ENCODE measurements around the gene ZNF669.

The ZNF669 gene

DNA sequence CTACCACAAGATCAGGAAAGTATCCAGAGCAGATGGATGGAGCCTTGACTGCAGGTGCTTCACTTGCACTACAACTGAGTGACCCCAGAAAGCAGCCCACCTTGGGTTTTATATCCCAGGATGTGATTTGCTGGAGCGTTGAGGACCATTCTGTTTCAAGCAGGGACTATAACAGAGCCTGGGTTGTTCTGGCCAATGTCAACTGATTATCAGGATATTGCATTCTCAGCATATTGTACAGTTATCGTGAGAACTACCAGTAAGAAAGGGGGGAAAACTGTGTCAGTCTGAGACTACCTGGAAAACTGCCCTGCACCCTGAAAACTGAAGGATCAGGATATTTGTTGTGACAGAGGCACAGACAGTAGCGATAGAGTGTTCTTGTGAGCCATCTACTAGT is 8.0 kb downstream of the ZNF669 start:
- Mint-ChIP-seq H3K27ac (no peak overlapping the region), H3K9me3 (peaks cover 29% of the 10 kb centered on the region), H3K27me3 (no peaks in the 10 kb centered on the region), H3K36me3 (peaks cover 51% of the 10 kb centered on the region), H3K4me3 (no peak overlapping the region), H3K4me1 (no peaks in the 10 kb centered on the region)
- no peak for ATAC-seq

DNA sequence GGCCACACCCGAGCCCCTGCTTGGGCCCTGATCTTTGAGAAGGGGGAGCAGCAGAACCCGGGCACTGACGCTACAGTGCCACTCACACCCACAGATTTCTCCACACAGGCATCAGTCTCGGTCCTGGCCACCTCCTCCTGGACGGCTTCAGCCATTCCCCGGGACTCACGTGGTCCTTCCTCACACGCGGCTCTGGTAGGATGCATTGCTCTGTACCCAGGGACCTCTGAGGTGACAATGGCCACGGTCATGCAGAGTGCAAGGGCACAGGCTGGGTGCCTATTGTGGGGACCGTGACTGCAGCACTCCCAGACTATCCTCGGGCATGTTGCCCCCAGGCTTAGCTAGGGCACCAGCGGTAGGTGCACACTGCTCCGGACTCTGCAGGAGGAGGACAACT is 13.7 kb downstream of the ZNF669 start:
- Mint-ChIP-seq H3K4me3 (no peak overlapping the region), H3K36me3 (no peaks in the 10 kb centered on the region), H3K4me1 (no peaks in the 10 kb centered on the region), H3K27ac (no peak overlapping the region), H3K27me3 (peaks cover 3% of the 10 kb centered on the region), H3K9me3 (peaks cover 3% of the 10 kb centered on the region)
- no peak for ATAC-seq

DNA sequence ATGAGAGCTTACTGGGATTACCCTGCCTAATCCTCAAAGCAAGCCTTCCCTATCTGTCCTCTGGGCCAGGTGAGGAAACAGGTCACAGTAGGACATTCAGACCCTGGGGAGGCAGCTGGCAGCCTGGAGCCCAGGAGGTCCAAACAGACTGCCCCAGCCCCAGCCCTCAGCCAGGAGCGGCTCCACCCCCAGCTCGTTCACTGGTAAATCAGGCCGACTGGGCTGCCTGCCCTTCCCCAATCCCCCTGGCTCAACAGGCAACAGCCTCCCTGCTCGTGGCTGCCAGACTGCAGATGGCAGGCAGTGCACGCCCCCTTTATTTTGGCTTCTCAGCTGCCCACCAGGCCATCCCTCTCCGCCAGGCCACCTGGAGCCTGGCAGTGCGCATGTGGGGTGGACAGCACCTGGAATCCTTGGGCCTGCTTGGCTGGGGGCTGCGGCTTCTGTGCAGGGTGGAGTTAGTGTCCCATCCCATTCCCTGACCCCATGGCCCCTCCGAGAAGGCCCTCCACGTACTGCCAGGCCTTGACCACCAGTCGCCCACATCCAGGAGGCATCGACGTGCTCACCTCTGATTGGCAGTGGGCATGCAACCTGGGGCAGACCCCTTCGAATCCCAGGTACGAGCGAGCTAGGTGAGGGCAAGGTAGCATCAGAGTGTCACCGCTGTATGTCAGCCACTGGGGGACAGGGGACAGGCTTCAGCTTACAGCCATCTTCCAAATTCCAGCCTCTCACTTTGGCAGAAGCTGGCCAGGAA is 14.4 kb downstream of the ZNF669 start:
- ATAC-seq = no peak

DNA sequence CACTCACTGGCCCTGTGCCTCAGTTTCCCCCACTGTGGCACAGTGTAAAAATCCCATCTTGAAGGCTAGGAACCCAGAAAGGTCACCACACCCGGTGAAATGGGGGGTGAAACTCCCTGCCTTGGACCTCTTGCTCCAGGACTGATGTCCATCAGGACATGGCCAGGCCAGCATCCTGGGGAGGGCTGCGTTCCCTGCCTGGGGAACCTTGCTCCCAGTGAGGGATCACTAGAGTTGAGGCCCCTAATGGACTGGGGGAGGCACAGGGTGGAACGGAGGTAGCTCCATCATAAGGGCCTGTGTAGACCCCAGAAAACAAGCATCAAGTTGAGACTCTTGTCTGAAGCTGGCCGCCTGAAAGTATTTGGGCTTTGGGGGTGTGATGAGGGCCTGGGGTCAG is 15.2 kb downstream of the ZNF669 start:
- Mint-ChIP-seq H3K36me3 (no peaks in the 10 kb centered on the region), H3K4me1 (no peaks in the 10 kb centered on the region), H3K9me3 (peaks cover 4% of the 10 kb centered on the region), H3K27ac (no peak overlapping the region), H3K4me3 (no peak overlapping the region), H3K27me3 (peaks cover 12% of the 10 kb centered on the region)
- ATAC-seq = no peak

More for the DNA sequence above, 14.4 kb downstream of the ZNF669 start:
- Mint-ChIP-seq H3K4me3 (no peak overlapping the region), H3K36me3 (no peaks in the 10 kb centered on the region), H3K27me3 (peaks cover 9% of the 10 kb centered on the region), H3K9me3 (peaks cover 6% of the 10 kb centered on the region), H3K4me1 (no peaks in the 10 kb centered on the region), H3K27ac (no peak overlapping the region)

DNA sequence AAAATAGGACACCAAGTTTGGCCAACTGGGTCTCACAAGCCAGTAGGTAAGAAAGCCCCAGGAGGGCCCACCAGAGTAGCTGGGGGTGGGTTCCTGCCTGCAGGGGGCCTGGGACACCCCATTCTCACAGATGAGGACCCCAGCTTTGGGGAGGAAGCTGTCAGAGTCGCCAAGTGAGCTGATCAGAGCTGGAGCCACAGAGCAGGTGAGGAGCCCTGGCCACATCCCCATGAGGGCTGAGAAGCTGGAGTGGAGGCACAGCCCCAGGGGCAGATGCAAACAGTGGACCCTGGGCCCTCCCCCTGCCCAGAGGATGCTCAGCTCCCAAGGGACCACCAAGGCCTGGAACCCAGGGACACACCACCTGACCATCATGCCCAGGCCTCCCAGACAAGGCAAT is 16.9 kb downstream of the ZNF669 start:
- H3K4me3 Mint-ChIP-seq = no peak overlapping the region
- no peaks in the 10 kb centered on the region for H3K4me1 Mint-ChIP-seq
- no peak for ATAC-seq

DNA sequence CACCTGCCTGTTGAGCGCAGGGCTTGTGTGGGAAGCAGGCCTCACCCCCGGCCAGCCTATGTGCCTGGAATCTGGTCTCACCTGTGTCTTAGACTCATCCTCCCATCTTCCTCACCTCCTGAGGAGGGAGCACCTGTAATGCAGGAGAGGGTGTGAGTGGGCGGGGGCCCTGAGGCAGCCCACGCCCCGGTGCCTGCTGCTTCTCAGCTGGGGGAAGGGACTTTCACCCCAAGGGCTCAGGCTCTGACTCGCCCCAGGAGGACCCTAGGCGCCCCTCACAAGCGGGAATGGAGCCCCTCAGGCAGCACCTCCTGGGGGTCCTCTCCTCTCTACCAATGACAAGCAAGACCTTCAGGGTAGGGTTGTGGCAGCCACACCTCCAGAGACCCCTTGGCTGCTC is 18.8 kb downstream of the ZNF669 start:
- no peak overlapping the region for H3K4me3 Mint-ChIP-seq
- peaks cover 4% of the 10 kb centered on the region for H3K9me3 Mint-ChIP-seq
- H3K27me3 Mint-ChIP-seq = peaks cover 12% of the 10 kb centered on the region
- H3K27ac Mint-ChIP-seq = no peak overlapping the region
- ATAC-seq = no peak
- H3K36me3 Mint-ChIP-seq = no peaks in the 10 kb centered on the region
- H3K4me1 Mint-ChIP-seq = no peaks in the 10 kb centered on the region

More for the DNA sequence above, 16.9 kb downstream of the ZNF669 start:
- Mint-ChIP-seq H3K9me3 (peaks cover 4% of the 10 kb centered on the region), H3K27me3 (peaks cover 12% of the 10 kb centered on the region), H3K36me3 (no peaks in the 10 kb centered on the region), H3K27ac (no peak overlapping the region)

DNA sequence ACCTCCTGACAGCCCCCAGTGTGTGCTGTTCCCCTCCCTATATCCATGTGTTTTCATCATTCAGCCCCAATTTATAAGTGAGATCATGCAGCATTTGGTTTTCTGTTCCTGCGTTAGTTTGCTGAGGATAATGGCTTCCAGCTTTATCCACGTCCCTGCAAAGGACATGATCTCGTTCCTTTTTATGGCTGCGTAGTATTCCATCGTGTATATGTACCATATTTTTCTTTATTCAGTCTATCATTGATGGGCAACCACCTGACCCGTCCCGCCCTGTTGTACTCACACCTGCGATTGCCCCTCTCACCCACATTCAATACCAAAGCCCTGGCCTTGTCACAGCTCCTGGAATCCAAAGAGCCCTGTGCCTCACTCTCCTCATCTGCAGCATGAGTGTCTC is 19.4 kb downstream of the ZNF669 start:
- ATAC-seq = no peak
- Mint-ChIP-seq H3K9me3 (peaks cover 4% of the 10 kb centered on the region), H3K27me3 (peaks cover 12% of the 10 kb centered on the region), H3K4me3 (no peak overlapping the region), H3K36me3 (no peaks in the 10 kb centered on the region), H3K27ac (no peak overlapping the region), H3K4me1 (no peaks in the 10 kb centered on the region)

DNA sequence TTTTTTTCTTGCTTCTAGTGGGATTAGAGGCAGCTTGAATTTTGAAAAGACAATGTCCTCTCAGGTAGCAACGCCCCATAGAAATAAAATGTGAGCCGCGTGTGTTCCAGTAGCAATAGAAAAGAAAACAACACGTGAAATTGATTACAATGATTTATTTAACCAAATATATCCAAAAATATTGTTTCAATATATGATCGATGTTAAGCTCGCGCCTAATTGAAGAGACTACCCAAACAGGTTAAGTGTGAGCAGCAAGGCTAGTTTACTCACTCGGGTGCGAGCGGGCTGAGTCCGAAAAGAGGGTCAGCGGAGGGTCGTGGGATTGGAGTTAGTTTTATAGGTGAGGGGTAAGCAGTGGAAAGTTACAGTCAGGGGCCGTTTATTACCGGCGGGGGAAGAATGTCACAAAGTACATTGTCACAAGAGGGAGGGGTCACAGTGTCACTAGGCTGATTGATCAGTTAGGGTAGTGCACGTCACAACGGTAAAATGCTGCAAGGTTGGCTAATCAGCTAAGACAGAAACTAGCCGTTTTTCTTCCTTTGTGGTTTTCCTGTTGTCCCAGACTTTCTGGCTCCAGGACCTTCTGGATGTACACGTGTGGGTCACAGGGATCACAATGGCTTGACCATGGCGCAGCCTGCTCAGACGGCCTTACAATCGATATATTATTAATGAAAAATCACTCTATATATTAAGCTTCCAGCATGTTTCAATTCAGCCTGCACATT is 24.8 kb downstream of the ZNF669 start:
- Mint-ChIP-seq H3K9me3 (peaks cover 3% of the 10 kb centered on the region), H3K27ac (peak overlapping the region; percentile 95), H3K4me1 (peaks cover 27% of the 10 kb centered on the region), H3K27me3 (no peaks in the 10 kb centered on the region), H3K36me3 (peaks cover 10% of the 10 kb centered on the region), H3K4me3 (peak overlapping the region; percentile 96)
- ATAC-seq = no peak

DNA sequence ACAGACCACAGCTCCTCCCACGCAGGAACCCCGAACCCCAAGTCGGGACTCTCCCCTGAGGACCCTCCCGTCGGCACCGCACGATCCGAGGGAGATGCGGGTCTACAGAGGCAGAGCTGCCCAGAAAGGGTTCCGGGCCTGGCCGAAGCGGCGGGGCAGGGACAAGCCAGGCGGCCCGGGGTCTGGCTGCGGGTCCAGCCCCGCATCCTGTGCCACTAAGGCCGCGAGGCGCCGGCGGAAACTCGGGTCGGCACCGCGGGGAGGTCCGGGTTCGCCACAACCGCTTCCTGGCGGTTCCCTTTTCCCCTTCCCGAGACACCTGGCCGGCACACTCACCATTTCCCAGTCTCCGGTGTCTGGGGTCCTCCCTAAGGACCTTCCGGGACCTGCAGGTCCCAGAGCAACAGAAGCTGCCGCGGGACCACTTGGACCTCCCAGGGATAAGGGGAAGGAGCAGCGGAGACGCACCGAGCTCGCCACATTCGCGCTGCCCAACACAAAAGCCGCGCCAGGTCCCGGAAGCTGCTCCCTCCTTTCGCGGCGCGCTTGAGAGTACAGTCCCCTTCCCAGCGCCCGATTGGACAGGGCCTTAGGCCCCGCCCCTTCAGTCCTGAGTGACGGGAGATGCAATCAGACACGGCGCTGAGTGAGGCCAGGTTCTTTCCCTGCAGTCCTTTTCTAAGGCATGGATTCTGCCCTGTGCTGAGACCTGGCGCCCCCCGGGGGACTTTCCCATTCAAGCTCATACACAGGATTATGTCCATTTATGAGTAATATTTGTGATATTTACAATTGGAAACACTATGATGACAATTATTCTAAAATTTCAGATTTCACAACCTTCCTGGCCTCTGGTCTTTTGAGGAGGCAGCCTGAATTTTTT is 25.7 kb downstream of the ZNF669 start, which contains the start of gene ZNF670:
Gene ZNF670 (minus strand): TSS at position 554 of the 883 bp plus-strand sequence. CDS start 215 bp downstream, at position 339.
- Mint-ChIP-seq H3K27me3 (no peaks in the 10 kb centered on the region), H3K4me3 (peak within 1 kb of the TSS; percentile 96), H3K27ac (peak within 1 kb of the TSS; percentile 95), H3K9me3 (peaks cover 5% of the 10 kb centered on the region), H3K36me3 (peaks cover 17% of the 10 kb centered on the region), H3K4me1 (peaks cover 33% of the 10 kb centered on the region)
- peak; percentile 99 for ATAC-seq

DNA sequence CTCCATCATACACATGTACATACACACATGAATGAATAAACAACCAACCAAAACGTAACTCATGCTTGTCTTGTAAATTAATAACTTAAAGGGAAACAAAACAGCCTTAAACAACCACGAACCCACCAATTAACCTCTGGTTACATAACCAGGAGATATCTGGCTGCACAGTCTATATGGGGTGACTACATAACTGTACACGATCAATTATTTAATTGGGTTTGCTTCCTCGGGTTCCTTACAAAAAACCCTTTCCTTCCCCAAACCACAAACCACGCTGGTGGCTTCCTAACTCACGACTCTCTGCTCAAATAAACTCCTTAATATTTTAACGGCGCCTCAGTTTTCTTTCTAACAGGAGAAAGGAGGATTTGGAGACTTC is 26.3 kb downstream of the ZNF669 start:
- peak overlapping the region; percentile 96 for H3K4me3 Mint-ChIP-seq
- H3K36me3 Mint-ChIP-seq = peaks cover 20% of the 10 kb centered on the region
- H3K27me3 Mint-ChIP-seq = no peaks in the 10 kb centered on the region
- peak; percentile 29 for ATAC-seq
- H3K27ac Mint-ChIP-seq = peak overlapping the region; percentile 95
- H3K4me1 Mint-ChIP-seq = peaks cover 37% of the 10 kb centered on the region
- peaks cover 6% of the 10 kb centered on the region for H3K9me3 Mint-ChIP-seq

DNA sequence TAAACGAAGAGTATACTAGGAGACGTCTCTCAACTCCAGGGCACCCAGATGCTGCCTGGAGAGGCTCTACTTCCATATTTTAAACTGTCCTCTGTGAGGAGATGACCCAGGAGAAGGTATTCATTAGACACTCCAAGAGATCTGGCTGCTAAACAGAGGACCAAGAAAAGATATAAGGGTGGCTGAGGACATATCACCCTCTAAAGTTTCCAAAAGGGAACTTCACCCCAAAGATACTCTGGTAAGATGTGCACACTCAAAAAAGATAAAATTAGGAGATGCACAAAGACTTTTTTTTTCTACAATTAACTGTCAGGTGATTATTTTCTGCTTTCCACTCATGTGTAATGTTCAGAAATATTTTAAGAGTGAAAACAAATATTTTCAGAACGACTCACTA is 26.9 kb downstream of the ZNF669 start:
- Mint-ChIP-seq H3K36me3 (peaks cover 20% of the 10 kb centered on the region), H3K4me3 (peak overlapping the region; percentile 96), H3K9me3 (peaks cover 6% of the 10 kb centered on the region), H3K27ac (peak overlapping the region; percentile 95), H3K4me1 (peaks cover 37% of the 10 kb centered on the region), H3K27me3 (no peaks in the 10 kb centered on the region)
- ATAC-seq = no peak

DNA sequence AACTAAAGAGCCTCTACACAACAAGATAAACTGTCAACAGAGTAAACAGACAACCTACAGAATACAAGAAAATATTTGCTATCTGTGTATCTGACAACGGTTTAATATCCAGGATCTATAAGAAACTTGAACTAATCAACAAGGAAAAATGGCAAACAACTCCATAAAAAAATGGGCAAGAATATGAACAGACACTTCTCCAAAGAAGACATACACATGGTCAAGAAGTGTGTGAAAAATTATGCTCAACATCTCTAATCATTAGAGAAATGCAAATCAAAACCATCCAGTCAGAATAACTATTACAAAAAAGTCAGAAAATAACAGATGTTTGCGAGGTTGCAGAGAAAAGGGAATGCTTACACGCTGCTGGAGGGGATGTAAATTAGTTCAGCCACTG is 33.5 kb downstream of the ZNF669 start:
- H3K4me3 Mint-ChIP-seq = no peak overlapping the region
- ATAC-seq = no peak
- peaks cover 24% of the 10 kb centered on the region for H3K9me3 Mint-ChIP-seq
- no peak overlapping the region for H3K27ac Mint-ChIP-seq
- H3K36me3 Mint-ChIP-seq = peaks cover 50% of the 10 kb centered on the region
- H3K27me3 Mint-ChIP-seq = no peaks in the 10 kb centered on the region
- peaks cover 14% of the 10 kb centered on the region for H3K4me1 Mint-ChIP-seq

DNA sequence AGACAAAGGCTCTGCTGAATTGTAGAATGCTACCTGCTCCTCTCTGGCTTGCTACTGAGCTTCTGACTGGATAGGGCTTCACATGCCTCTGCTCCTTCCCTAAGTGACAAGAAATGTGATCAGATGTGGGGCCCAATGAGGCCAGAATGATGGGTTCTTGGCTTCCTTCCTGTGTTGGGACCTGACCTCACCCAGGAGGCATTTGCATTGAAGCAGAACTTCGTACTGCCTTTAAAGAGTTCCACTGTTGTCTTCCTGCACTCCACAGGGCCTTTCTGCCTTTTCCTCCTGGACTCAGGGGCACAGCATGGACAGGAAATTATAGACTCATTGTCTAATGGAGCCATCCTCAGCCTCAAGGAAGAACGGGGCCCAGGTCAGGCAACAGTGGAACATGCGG is 39.9 kb downstream of the ZNF669 start:
- H3K9me3 Mint-ChIP-seq = peaks cover 19% of the 10 kb centered on the region
- no peaks in the 10 kb centered on the region for H3K27me3 Mint-ChIP-seq
- H3K4me1 Mint-ChIP-seq = peaks cover 9% of the 10 kb centered on the region
- H3K36me3 Mint-ChIP-seq = peaks cover 63% of the 10 kb centered on the region
- H3K27ac Mint-ChIP-seq = no peak overlapping the region
- H3K4me3 Mint-ChIP-seq = no peak overlapping the region
- ATAC-seq = no peak

DNA sequence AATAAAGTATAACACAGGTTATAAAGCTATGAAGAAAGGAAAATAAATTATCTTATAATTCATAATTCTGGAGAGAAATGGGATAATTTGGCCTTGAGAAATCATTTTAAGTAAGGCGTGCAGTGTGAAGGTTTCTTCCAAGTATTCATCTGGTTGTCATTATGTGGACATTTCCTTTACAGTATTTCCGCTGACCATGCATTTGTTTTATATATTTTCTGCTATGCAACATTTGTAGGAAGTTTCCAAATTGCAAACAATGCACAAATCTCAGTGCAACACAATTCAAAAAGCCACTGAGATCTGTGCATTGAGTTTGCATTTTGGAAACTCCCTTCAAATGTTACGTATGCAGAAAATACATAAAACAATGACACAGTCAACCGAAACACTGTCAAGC is 43.4 kb downstream of the ZNF669 start:
- Mint-ChIP-seq H3K9me3 (peaks cover 32% of the 10 kb centered on the region), H3K36me3 (peaks cover 76% of the 10 kb centered on the region), H3K27ac (no peak overlapping the region), H3K4me1 (peaks cover 21% of the 10 kb centered on the region), H3K4me3 (no peak overlapping the region), H3K27me3 (no peaks in the 10 kb centered on the region)
- no peak for ATAC-seq

DNA sequence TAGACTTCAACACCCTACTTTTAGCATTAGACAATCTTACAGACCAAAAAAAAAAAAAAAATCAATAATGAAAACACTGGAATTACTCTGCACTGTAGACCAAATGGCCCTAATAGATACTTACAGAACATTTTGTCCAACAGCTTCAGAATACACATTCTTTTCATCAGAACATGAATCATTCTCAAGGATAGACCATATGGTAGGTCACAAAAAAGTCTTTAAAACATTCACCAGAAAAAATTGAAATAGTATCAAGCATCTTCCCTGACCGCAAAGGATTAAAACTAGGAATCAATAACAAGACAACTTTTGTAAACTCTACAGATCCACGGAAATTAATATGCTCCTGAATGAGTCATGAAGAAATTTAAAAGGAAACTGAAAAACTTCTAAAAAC is 48.1 kb downstream of the ZNF669 start:
- no peaks in the 10 kb centered on the region for H3K27me3 Mint-ChIP-seq
- peaks cover 42% of the 10 kb centered on the region for H3K9me3 Mint-ChIP-seq
- H3K27ac Mint-ChIP-seq = no peak overlapping the region
- peaks cover 19% of the 10 kb centered on the region for H3K4me1 Mint-ChIP-seq
- ATAC-seq = no peak
- no peak overlapping the region for H3K4me3 Mint-ChIP-seq
- peaks cover 75% of the 10 kb centered on the region for H3K36me3 Mint-ChIP-seq

All from stimulated activated memory B cell treated with anti-CD40 and anti-IgM and Interleukin-4, amounts not matched to agents 10 μg/mL and 1 μg/mL and 100 μg/mL, for 72 hours (primary cell).